Measurements from ENCODE around the gene INPP5A. TPM values are rescaled to one million over a fixed set of nuclear protein-coding genes. Genes with fewer than 3 reads are reported as not detected.
"Not testable (repeated sequence)": the region's sequence is repeated elsewhere in the genome, so short reads cannot be mapped to it uniquely, and the experiment has no call there.

INPP5A gene
- total RNA-seq, 2 experiments from 2014 or later = 4.8 to 4.9 TPM

DNA sequence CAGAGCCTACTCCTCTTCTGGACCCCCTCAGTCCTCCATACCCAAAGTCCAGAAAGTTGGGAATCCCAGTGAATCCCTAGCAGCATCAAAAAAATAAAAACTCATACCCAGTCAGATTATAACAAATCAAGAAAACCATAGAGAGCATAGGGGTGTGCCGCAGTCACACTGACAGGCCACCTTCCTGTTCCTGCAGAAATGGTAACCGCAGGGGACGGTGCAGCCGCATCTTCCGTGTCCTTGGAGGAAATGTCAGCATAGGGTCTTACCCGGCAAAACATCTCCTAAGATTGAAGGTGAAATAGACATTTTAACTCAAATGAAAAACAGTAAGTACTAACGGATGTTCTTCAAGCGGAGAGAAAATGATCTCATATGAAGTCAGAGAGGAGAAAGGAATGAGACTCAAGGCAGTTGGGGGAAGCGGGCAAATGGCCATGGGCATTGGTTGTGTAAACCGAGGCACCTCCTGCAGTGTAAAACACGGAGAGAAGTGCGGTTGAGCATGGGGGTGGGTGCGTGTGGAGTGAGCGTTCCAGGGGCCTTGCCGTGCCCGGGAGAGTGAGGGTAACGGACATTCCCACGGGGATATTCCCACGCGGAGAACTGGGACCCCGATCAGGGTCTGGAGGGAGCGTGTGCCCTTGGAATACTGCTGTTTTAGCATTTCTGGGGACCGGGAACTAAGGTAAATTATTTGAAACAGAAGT, 137.6 kb downstream of the INPP5A start:
- CTCF ChIA-PET = no interaction called here
- POLR2A ChIA-PET = no interaction called here

DNA sequence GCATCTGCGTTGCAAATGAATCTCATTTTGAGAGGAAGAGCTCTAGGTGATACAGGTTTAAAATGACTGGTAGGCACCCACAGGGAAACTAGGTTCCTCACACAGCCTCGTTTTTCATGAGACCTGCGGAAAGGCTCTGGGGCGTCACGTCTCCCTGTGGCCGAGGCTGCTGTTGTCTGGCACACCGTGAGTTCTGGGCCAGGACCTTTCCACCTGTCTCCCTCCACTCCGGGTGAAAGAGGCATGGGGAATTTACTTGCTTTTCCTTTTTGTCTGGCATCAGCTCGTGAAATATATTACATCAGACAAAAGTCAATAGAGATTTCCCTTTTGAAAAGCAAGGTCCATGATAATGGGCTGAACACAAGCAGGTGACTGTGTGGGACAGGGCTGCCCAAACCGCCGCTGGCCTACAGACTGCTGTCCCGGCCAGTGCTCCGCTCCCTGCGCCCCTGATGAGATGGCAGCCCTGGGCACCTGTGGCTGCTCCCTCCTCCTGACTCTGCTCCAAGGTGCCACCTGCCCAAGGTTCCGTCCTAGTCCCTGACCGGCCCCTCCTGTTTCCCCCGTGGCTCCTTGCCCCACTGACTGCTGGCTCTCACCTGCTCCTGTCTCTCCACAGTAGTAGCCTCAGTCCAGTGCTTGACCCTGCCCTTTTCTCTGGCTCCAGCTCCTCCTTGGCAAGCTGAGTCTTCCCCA, 138.8 kb downstream of the INPP5A start:
- CTCF ChIA-PET = no interaction called here
- POLR2A ChIA-PET = no interaction called here

DNA sequence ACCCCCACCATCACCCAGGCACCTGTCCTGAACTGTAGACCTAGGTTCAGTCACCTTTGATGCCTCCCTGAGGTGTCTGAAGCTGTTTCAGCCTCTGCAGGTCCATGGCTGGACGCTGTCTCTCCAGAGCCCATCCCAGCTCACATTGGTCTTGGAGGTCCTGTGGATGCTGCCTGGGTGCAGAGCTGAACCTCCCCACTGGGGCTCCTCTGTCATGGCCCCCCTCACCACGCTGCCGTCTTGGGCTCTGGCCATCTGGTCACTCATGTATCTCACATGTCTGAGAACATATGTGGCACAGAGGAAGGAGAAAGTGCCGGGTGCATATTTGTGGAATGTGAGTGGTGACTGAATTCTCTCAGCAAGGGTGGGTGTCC, 139.5 kb downstream of the INPP5A start:
- CTCF ChIA-PET = no interaction called here
- POLR2A ChIA-PET = no interaction called here

DNA sequence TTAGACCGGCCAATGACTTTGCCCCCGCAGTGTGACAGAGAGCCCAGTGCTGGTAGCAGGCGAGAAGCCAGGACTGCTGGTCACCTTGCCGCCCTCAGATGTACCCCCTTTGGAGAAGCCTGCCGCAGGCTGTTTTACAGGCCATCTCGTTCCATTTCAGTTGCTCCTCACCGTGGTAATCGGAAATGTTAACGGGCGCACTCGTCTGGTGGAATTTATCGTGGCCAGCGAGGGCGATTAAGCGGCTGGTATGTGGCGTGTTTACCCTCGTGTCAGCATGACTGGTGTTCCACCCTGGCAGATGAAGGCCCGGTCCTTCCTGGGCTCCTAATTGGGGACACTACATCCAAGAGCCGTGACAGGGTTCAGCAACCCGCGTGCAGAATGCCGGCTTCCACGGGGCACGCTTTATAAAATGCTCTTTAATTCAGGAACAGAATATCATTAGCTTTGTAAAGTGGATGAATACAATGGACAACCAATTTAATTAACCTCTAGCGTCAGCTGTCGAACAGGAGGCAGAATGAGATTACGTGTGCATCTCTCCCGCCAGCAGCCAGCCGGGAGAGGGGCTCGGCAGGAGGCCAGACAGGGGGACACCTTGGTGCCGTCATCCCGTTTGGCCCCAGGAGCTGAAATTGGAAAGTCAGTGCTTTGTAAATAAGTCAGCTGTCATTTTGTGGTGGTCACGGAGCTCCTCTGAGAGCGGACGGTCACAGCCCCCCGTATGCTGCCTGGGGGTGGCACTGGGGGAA, 140.1 kb downstream of the INPP5A start:
- ChIA-PET POLR2A (no interaction called here), CTCF (interaction anchor here (1.0 kb wide), 1 partner anchor 23 kb away, joined by 3 read pairs; no protein-coding TSS in a partner anchor)

DNA sequence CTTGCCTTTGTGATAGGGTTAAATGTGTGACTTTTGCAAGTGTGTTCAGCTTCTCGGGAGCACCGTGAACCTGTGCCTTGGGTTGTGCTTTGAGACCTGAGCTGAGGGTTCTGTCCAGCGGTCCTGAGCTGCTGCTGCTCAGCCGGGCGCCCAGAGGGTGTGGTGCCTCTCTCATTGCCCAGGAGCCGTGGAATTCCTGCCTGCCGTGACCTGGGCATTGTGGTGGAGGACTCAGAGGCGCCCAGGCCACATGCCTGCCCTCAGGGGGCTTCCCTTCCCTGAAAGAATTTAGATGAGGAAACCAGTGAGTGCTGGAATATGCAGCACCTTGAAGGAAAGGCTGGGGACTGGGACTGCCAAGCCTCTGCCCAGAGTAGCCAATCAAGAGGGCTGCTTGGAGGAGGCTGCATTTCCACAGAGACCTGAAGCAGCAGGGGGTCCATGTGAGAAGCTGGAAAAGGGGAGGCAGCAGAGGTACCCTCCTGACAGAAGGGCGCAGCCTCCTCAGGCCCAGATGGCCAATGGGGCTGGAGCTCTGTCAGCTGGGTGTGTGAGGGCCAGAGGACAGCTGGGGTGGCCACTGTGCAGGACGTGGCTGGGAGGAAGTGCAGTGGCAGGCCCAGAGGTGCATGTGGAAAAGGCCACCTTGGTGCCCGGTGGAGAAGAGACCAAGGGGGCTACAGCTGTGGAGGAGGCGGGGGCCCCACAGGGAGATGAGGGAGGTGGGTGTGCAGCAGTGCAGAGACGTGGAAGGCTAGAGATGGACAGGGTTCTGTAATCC, 141.0 kb downstream of the INPP5A start:
- POLR2A ChIA-PET = no interaction called here
- CTCF ChIA-PET = interaction anchor here (1.0 kb wide), 1 partner anchor 24 kb away, joined by 3 read pairs; no protein-coding TSS in a partner anchor

DNA sequence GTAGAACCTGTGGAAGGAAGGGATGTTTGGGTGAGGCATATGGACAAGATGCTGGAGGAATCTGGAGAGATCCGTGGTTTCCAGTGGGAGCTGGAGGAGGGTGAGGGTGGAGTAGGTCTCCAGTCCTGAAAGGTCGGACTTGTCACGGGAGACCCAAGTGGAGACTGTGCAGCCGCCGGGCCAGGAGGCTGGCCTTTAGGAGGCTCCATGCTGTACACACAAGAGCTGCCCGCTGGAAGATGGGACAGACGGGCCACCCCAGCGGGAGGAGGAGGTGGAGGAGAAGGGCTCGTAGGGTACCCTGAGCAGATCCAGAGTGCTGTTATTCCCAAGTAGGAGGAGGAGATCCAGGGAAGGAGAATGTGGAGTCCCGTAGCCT, 141.6 kb downstream of the INPP5A start:
- ChIA-PET POLR2A (no interaction called here), CTCF (no interaction called here)

DNA sequence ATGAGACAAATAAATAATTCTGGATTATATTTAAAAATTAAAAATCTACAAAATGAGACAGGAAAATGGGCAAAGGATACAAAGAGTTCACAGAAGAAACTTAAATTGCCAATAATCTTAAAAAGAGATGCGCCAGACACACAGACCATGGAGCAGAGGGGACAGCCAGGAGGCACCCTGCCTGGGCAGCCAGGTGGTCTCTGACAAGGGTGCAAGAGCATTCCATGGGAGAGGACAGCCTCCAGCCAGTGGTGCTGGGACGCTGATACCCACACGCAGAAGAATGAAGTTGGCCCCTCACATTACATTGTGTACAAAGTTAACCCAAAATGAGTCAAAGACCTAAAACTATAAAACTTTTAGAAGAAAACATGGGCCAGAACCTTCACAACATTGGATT, 142.1 kb downstream of the INPP5A start:
- ChIA-PET POLR2A (no interaction called here), CTCF (no interaction called here)

DNA sequence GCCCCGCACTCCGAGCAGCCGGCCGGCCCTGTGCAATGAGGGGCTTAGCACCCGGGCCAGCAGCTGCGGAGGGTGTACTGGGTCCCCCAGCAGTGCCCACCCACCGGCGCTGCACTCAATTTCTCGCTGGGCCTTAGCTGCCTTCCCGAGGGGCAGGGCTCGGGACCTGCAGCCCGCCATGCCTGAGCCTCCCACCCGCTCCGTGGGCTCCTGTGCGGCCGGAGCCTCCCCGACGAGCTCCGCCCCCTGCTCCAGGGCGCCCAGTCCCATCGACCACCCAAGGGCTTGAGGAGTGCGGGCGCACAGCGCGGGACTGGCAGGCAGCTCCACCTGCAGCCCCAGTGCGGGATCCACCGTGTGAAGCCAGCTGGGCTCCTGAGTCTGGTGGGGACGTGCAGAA, 143.2 kb downstream of the INPP5A start:
- CTCF ChIA-PET, POLR2A ChIA-PET: not testable (repeated sequence)

DNA sequence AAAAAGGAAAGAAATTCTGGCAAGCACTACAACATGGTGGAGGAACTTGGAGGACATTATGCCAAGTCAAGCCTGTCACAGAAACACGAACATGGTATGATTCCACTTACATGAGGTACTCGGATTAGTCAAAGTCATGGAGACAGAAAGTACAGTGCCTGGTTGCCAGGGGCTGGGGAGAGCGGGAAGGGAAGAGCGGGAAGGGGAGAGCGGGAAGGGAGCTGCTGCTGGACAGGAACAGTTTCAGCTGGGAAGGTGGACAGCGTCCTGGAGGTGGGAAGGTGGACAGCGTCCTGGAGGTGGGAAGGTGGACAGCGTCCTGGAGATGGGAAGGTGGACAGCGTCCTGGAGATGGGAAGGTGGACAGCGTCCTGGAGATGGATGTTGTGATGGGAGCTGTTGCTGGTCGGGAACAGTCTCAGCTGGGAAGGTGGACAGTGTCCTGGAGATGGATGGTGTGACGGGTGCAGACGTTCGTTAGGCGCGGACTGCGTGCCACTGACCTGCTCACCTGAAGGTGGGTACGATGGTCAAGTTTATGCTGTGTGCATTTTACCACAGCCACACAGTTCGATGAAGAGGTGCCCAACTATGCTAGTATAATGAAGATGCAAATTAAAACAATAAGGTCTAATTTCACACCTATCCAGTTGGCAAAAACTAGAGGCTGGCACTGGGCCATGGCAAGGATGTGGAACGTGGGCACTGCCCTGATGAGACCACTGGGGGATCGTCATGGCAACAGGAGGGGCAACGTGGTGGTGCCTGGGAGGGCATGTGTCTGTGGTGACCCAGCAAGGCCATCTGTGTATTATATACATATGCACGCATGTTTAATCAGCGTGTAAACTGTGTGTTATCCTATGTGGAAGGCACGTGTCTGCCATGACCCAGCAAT, 144.5 kb downstream of the INPP5A start:
- ChIA-PET CTCF (no interaction called here), POLR2A (no interaction called here)

DNA sequence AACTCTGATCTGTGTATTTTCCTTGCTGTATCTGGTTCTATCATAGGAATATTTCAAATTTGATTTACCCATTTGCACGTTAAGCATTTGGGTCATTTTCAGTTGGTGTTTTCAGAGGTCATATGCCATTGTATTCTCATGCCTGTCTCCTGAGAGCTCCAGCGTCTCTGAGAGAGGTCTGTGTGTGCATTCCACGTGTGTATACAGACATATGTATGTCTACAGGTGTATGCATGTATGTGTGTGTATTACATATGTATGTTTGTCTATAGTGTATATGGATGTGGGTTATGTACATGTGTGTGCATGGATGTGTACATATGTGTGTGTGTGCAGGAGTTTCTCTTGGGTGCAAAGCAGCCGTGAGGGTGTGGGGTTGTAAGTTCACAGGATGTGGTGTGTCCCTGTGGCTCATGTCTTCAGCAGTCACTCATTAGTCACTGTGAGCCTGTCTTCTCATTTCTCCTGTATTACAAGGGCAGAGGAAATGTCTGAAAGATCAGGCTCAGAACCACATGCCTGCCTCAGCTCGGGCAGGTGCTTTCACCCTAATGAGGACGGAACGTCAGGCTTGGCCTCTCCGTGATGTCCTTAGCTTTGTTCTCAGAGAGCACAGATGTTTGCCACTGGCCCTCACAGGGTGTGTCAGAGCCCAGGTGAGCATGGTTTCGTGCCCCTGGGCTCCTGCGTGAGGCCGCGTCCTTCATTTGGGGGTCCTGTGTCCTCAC, 146.7 kb downstream of the INPP5A start:
- CTCF ChIA-PET = no interaction called here
- POLR2A ChIA-PET = no interaction called here

DNA sequence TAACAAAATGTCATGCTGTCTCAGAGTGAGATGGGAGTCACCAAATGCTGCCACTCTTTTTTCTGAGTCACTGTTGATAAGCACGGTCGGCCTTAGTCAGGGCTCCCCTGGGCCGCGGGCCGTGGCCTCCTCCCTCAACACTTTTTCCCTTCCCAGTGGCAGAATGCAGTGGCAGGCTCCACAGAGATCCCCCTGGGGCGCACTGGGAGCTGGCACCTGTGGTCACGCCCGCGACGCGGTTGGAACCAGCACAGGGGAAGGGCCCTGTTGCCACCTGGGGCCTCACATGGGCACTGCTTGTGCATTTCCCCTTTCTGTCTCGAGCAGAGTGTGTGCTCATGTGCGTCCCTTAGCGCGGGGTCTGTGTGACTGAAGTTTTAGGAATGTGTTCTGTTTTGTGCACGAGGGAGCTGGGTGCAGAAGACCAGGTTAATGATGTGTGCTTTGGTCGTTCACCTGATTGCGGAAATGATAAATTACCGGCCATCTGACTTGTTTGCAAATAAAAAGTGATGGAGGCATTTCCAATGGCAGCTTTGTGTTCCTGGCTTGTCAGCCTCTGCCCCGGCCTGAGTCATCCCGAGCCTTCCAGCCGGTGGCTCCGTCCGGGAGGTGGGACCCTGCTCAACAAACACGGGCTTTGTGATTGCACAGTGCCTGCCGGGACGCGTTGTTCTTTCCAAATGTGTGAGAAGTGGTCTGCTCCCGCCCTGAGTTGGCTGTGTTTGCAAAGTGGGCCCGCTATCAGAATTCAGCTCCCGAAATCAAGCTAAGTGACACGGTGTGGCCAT, 147.7 kb downstream of the INPP5A start:
- POLR2A ChIA-PET = no interaction called here
- CTCF ChIA-PET = no interaction called here

DNA sequence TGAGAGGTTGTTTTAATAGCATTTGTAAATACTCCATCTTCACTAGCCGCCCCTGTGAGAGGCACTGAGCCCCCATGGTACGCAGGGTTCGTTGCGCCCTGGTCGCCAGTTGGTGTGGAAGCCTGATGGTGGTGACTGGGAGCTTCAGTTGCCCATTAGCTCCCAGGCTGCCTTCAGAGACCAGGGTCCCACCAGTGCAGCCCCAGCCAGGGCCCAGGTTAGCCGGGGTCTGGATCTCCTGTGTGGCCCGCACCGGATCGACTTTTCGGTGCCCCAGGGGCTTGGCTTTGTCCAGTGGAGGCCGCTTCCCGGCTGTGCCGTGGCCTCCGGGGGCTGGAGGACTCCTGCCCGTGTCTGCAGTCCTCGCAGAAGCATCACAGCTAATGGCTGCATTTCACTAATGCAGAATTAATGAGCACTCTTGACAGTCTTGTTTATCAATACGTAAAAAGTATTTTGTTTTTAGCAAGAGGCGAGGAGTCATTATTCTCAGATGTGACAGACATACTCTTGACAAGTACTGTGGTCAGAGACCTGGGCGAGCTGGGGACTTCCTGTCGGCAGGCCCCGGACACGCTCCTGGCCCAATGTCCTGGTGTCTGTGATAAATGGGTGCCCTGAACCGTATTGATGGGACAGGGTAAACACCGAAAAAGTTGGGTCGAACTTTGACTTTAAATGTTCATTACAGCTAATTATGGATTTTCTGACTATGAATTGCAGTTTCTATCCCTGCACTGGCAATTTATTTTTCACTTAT, 148.5 kb downstream of the INPP5A start:
- ChIA-PET CTCF (no interaction called here), POLR2A (no interaction called here)

DNA sequence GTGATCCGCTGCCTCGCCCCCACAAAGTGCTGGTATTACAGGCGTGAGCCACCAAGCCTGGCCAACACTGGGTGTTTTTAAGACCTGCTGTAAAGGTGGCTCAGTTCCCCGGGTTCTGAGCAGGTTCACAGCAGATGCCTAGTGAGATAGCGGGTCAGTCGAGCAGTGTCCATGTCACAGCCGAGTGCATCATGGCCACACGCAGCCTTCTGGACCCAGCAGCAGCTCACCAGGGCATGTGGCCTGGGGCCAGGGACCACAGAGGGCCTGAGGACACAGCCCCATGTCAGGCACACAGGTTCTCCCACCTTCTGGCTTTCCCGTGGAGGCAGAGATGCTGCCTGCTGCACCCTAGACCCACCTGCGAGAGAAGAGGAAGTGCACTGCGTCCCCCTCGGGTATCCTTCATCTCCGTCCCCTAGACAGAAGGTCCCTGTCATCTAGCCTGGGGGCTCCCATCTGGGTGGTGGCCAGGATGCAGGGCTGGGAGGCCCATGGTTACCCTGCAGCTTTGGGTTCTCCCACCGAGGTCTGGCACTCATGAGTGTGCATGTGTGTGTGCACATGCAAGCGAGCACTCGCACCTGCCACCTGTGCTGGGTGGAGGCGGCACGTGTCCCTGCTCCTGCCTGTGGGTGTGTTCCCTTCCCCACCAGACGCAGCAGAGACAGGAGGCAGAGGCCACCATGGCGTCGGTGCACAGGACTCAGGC, 149.8 kb downstream of the INPP5A start:
- POLR2A ChIA-PET = no interaction called here
- CTCF ChIA-PET = no interaction called here

DNA sequence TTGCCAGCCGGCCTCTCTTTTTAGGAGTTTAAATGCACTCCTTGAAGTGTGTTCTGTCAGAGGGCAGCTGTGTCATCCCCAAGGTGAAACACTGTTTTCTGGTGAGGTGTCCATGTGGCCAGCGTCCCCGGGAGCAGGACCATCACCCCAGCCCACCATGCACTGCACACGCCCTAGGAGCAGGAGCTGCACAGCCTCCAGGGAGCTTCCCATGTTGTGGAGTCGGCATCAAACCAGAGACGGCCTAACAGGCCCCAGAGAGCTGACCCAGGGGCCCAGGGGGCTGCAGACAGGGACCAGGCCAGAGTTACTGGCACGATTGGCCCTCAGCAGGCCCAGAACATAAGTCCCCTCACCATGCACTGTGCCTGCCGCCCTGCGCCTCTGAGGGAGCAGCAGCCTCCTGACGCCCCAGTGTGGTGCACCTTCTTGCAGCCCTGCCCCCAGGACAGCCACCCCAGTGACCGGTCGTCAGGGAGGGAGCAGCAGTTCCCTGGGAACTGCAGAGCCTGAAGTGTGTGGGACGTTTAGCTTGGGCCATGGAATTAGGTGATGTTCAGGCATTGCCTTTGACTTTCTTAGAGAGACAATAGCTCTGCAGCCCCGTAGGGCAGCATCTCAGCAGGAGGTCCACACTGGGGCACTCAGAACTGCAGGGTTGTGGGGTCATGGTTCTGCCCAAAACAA, 150.4 kb downstream of the INPP5A start:
- POLR2A ChIA-PET = no interaction called here
- CTCF ChIA-PET = no interaction called here

DNA sequence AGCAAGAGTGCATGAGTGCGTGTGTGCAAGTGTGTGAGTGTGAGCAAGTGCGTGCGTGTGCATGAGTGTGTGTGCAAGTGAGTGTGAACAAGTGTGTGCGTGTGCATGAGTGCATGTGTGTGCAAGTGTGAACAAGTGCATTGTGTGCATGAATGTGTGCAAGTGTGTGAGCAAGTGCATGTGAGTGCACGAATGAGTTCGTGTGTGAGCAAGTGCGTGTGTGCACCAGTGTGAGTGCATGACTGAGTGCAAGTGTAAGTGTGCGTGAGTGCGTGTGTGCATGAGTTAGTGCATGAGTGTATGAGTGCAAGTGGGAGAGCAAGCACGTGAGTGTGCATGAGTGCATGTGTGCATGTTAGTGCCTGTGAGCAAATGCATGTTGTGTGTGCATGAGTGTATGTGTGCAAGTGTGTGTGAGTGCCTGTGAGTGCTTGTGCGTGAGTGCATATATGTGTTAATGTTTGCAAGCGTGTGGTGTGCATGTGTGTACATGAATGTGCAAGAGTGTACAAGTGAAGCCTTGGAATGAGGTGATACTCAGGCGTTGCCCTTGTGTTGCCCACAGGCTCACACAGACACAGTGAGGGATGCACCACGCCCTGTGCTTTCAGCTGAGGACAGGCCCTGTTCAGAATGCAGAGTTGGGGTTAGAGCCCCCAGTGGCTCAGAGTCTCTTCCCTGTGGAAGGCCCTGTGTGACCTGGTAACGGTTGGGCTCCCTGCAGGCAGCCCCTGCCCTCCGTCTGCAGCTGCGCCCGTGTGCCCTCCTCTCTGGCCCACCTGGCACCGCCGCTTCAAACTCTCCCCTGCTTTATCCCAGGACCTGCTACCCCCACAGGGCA, 151.2 kb downstream of the INPP5A start:
- ChIA-PET POLR2A (no interaction called here), CTCF (no interaction called here)

All from activated CD8-positive, alpha-beta memory T cell treated with anti-CD3 and anti-CD28 coated beads for 36 hours (primary cell).